Right cardiac atrium (tissue), 5 donors: Measurements from ENCODE around the gene PARK7. TPM values are rescaled to one million over a fixed set of nuclear protein-coding genes. Genes with fewer than 3 reads are reported as not detected.

Experiments used
- ATAC-seq, 2 donors: fragments of 200-7000 bp; cut with Tn5 transposase; one replicate each; pipeline versions ENCODE4 v1.8.0 to v1.9.1; 2020; ENCODE audit warnings: moderate library complexity in 2 of 2, mild to moderate bottlenecking in 1 of 2
- DNase-seq, 3 donors: peaks; one replicate each; pipeline ENCODE4 v3.0.0-alpha.2; 2020
- H3K27ac ChIP-seq: one replicate; pipeline ENCODE4 v1.5.1; 2013; ENCODE audit warnings: mild to moderate bottlenecking, low read length, control low read depth, moderate library complexity
- H3K27me3 ChIP-seq: one replicate; pipeline ENCODE4 v1.6.1; 2013; ENCODE audit not compliant: control insufficient read depth, insufficient read depth
- H3K4me1 ChIP-seq: one replicate; pipeline ENCODE4 v1.6.1; 2013; ENCODE audit warnings: low read length; ENCODE audit not compliant: control insufficient read depth, insufficient read depth
- H3K4me3 ChIP-seq: one replicate; pipeline ENCODE4 v1.5.1; 2013; ENCODE audit warnings: low read length, control low read depth
- H3K9me3 ChIP-seq: one replicate; pipeline ENCODE4 v1.6.1; 2013; ENCODE audit warnings: low read length; ENCODE audit not compliant: control insufficient read depth
- WGBS: extraction: QIAGEN DNeasy Blood & Tissue Kit; methylation state at CpG from one replicate; pipeline ENCODE4 v1.1.7; 2013; 5-methylcytosine and 5-hydroxymethylcytosine counted together
- intact Hi-C, 4 donors: fragments of 100-400 bp; cut with DNase I; formaldehyde crosslinking; loops; one replicate each; pipeline versions ENCODE4 v1.11.0 to v1.14.0; 2022 to 2023
- polyA plus RNA-seq: library from polyadenylated mRNA; stranded (reverse); fragments of 200-250 nt; gene quantifications from one replicate; pipeline ENCODE4 v1.2.3, GENCODE V29; 2013
- total RNA-seq, 4 donors: library from RNA; stranded (reverse); fragmentation: NEBNext Ultra II Directional; extraction: Animal tissue kit (Norgen Biotek cat#: 25700); gene quantifications; one replicate each; pipeline ENCODE4 v1.2.1, GENCODE V29; 2021
- donor health status: healthy with polysubstance abuse.
- donor health status: DM: no; HTN: yes; CAD: no.
- donor health status: DM: no; HTN: no; CAD: no.
- donor health status: DM: no; HTN: yes; CAD: no; lungs with severe emphysema.
- donor health status: DM: yes; HTN: yes; CAD: no.

PARK7 gene
- total and polyA plus RNA-seq, 5 donors, result 302 to 501 (median 317) TPM

GRCh38 chr1:7985851-7986612 is 24.5 kb downstream of the PARK7 start:
- 72% methylated on average over 15 of the region's 15 CpGs for WGBS
- H3K9me3 ChIP-seq, result no peaks in the 10 kb centered on the region
- H3K4me3 ChIP-seq, result no peak overlapping the region
- intact Hi-C loops, result loop anchor here in 3 of 4 donors (10.0 kb wide), 1 partner anchor 329 kb away; the partner anchor contains the start of gene SLC45A1 (in 3 of the 3)
- no peak for ATAC-seq
- H3K27ac ChIP-seq, result no peak overlapping the region
- DNase-seq, result no peak
- peaks cover 1% of the 10 kb centered on the region for H3K4me1 ChIP-seq
- no peaks in the 10 kb centered on the region for H3K27me3 ChIP-seq

- Histone ChIP-seq H3K27ac (no peak overlapping the region), H3K4me3 (no peak overlapping the region)
- intact Hi-C loops, result loop anchor here in 3 of 4 donors (10.0 kb wide), 1 partner anchor 327 kb away; the partner anchor contains the start of gene SLC45A1 (in 3 of the 3)
Observed at GRCh38 chr1:7987528-7987927, 26.0 kb downstream of the PARK7 start.

GRCh38 chr1:7988576-7988975 is 27.1 kb downstream of the PARK7 start:
- no peaks in the 10 kb centered on the region for H3K9me3 ChIP-seq
- 74% methylated on average over 1 of the region's 1 CpG for WGBS
- no peaks in the 10 kb centered on the region for H3K27me3 ChIP-seq
- ATAC-seq (no peak), DNase-seq (no peak)
- no peak overlapping the region for H3K27ac ChIP-seq
- H3K4me3 ChIP-seq, result no peak overlapping the region
- intact Hi-C loops, result loop anchor here in 3 of 4 donors (10.0 kb wide), 1 partner anchor 326 kb away; the partner anchor contains the start of gene SLC45A1 (in 3 of the 3)
- no peaks in the 10 kb centered on the region for H3K4me1 ChIP-seq

More at GRCh38 chr1:7987528-7987927, 26.0 kb downstream of the PARK7 start:
- Histone ChIP-seq H3K9me3 (no peaks in the 10 kb centered on the region), H3K4me1 (peaks cover under 1% of the 10 kb centered on the region), H3K27me3 (no peaks in the 10 kb centered on the region)
- WGBS, result 97% methylated on average over 7 of the region's 7 CpGs
- ATAC-seq (no peak), DNase-seq (no peak)

- H3K4me3 ChIP-seq, result no peak overlapping the region
- intact Hi-C loops, result loop anchor here in 3 of 4 donors (10.0 kb wide), 1 partner anchor 325 kb away; the partner anchor contains the start of gene SLC45A1 (in 3 of the 3)
- 61% methylated on average over 2 of the region's 2 CpGs for WGBS
- no peaks in the 10 kb centered on the region for H3K27me3 ChIP-seq
- H3K9me3 ChIP-seq, result no peaks in the 10 kb centered on the region
- H3K4me1 ChIP-seq, result no peaks in the 10 kb centered on the region
- no peak overlapping the region for H3K27ac ChIP-seq
- ATAC-seq (peak; percentile 67 to 85), DNase-seq (peak; percentile 48 to 80 (median 64))
Observed at GRCh38 chr1:7989762-7990428, 28.4 kb downstream of the PARK7 start.

- H3K4me3 ChIP-seq, result no peak overlapping the region
- H3K27ac ChIP-seq, result no peak overlapping the region
- no peaks in the 10 kb centered on the region for H3K9me3 ChIP-seq
- no peaks in the 10 kb centered on the region for H3K4me1 ChIP-seq
- intact Hi-C loops, result no loop called here
- no peaks in the 10 kb centered on the region for H3K27me3 ChIP-seq
- DNase-seq, result no peak
- WGBS, result 93% methylated on average over 18 of the region's 18 CpGs
- no peak for ATAC-seq
Observed at GRCh38 chr1:7991504-7992440, 30.3 kb downstream of the PARK7 start.

- H3K27me3 ChIP-seq, result no peaks in the 10 kb centered on the region
- H3K4me3 ChIP-seq, result no peak overlapping the region
- intact Hi-C loops, result no loop called here
- no peaks in the 10 kb centered on the region for H3K4me1 ChIP-seq
- no peak overlapping the region for H3K27ac ChIP-seq
- DNase-seq (no peak), ATAC-seq (no peak)
- H3K9me3 ChIP-seq, result no peaks in the 10 kb centered on the region
- 97% methylated on average over 4 of the region's 4 CpGs for WGBS
Observed at GRCh38 chr1:7992885-7993284, 31.4 kb downstream of the PARK7 start.

GRCh38 chr1:7993593-7994479 is 32.3 kb downstream of the PARK7 start:
- ATAC-seq (no peak), DNase-seq (no peak)
- Histone ChIP-seq H3K9me3 (no peaks in the 10 kb centered on the region), H3K4me3 (no peak overlapping the region), H3K4me1 (no peaks in the 10 kb centered on the region), H3K27me3 (no peaks in the 10 kb centered on the region), H3K27ac (no peak overlapping the region)
- intact Hi-C loops, result no loop called here
- WGBS, result 90% methylated on average over 19 of the region's 19 CpGs

- 95% methylated on average over 1 of the region's 1 CpG for WGBS
- no peaks in the 10 kb centered on the region for H3K4me1 ChIP-seq
- no peak for DNase-seq
- H3K27me3 ChIP-seq, result no peaks in the 10 kb centered on the region
- no peaks in the 10 kb centered on the region for H3K9me3 ChIP-seq
- intact Hi-C loops, result no loop called here
- no peak overlapping the region for H3K4me3 ChIP-seq
- H3K27ac ChIP-seq, result no peak overlapping the region
- ATAC-seq, result no peak
Observed at GRCh38 chr1:7994827-7995226, 33.3 kb downstream of the PARK7 start.

- H3K4me3 ChIP-seq, result no peak overlapping the region
- WGBS, result 98% methylated on average over 5 of the region's 5 CpGs
- H3K9me3 ChIP-seq, result no peaks in the 10 kb centered on the region
- intact Hi-C loops, result no loop called here
- no peaks in the 10 kb centered on the region for H3K4me1 ChIP-seq
- no peaks in the 10 kb centered on the region for H3K27me3 ChIP-seq
- DNase-seq (no peak), ATAC-seq (no peak)
- no peak overlapping the region for H3K27ac ChIP-seq
Observed at GRCh38 chr1:7995437-7995836, 33.9 kb downstream of the PARK7 start.
